Prostate gland (tissue), 2 donors: ENCODE measurements around the gene KRT14.

Source experiments
- POLR2A ChIP-seq: fragments of 450-650 bp; IDR thresholded peaks from one replicate; pipeline ENCODE4 v1.6.1; 2016; ENCODE audit warnings: antibody characterized with exemption, mild to moderate bottlenecking
- TF ChIP-seq, protein P1 (sequence below), 4 experiments: fragments of 200-600 bp in 2 of 4; fragments of 450-650 bp in 2 of 4; sonication (generic) in 2 of 4; IDR thresholded peaks; 1 replicate in 3 of 4; 2 replicates in 1 of 4; pipeline ENCODE4 v1.5.1; 2016 to 2019; ENCODE audit warnings: antibody characterized with exemption in 4 of 4, mild to moderate bottlenecking in 2 of 4, moderate library complexity in 2 of 4

- TF ChIP-seq, protein P1, sequence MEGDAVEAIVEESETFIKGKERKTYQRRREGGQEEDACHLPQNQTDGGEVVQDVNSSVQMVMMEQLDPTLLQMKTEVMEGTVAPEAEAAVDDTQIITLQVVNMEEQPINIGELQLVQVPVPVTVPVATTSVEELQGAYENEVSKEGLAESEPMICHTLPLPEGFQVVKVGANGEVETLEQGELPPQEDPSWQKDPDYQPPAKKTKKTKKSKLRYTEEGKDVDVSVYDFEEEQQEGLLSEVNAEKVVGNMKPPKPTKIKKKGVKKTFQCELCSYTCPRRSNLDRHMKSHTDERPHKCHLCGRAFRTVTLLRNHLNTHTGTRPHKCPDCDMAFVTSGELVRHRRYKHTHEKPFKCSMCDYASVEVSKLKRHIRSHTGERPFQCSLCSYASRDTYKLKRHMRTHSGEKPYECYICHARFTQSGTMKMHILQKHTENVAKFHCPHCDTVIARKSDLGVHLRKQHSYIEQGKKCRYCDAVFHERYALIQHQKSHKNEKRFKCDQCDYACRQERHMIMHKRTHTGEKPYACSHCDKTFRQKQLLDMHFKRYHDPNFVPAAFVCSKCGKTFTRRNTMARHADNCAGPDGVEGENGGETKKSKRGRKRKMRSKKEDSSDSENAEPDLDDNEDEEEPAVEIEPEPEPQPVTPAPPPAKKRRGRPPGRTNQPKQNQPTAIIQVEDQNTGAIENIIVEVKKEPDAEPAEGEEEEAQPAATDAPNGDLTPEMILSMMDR (IDR thresholded peaks at IDR 0.05): no peak
- no peak for TF ChIP-seq POLR2A
Measured at GRCh38 chr17:41578971-41579370, 7.7 kb downstream of the KRT14 start.
